Activated T-cell treated with anti-CD3 and anti-CD28 coated beads, Interleukin-2, amount 50 U/mL, for 48 hours (primary cell): ENCODE data around the gene SEMA4D.
A peak's percentile ranks its signal among the peaks of the same experiment; 100 is the strongest.

Experiments
- DNase-seq, 2 experiments: peaks; one replicate each; pipeline ENCODE4 v3.0.0-alpha.2; 2020

SEMA4D gene

DNA sequence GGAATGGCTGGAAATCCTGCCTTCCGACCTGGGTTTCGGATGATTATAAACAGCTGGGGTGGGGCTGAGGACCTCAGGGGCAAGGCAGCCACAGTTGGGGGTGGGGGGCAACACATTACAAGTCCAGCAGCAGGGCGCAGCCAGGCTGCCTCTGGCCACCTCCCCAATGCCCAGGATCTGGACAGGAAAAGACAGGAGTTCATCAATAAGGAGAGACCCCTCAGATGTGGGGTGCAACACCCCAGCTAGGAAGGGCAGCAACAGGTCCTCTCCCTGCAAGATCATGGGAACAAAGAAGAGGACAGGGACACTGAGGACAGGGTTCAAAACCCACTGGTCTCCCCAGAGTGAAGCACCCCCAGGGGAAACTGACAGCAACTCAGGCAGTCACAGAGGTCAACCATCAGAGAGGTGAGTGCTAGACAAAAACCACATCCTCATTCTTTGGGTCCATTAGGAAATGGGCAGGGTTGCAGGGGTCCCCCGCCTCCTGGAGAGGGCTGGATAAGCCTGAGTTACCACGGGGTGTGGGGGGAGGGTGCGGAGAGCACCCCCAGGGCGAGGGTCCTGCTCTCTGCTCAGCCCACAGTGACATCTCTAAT, 33.5 kb downstream of the SEMA4D start:
- DNase-seq = peak in 1 of 2 experiments; percentile 44

DNA sequence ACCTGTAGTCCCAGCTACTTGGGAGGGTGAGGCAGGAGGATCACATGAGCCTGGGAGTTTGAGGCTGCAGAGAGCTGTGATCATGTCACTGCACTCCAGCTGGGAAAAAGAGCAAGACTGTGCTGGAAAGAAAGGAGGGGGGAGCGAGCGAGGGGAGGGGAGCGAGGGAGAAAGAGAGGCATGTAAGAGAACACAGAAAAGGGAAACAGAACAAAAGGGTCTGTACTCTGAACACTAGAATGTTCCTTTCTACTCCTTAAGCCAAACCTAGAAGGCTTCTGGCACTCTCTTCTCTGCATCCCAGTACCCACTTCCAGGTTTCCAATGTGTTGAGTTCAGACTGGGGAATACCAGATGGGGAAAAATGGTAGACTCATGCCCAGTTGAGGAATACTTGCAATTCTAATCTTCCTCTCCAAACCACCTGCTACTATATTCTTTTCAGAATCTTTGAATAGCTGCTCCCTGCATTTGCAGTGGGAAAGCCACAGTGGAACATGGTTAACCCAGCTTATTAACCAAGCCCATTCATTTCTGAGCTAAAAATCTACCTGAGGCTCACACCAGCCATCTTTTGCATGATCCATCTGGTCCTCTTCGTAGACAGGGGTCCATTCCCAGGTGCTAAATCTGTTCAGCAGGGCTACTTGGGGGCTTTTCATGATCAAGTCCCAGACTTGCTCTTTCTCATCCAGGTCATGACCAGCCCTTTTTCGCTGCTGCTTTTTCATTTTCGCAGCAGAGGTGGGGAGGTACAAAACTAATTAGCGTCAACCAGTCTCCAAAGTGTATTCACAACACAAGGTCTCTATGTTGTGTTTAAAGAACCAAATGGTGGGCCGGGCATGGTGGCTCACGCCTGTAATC, 34.9 kb downstream of the SEMA4D start:
- DNase-seq = no peak

DNA sequence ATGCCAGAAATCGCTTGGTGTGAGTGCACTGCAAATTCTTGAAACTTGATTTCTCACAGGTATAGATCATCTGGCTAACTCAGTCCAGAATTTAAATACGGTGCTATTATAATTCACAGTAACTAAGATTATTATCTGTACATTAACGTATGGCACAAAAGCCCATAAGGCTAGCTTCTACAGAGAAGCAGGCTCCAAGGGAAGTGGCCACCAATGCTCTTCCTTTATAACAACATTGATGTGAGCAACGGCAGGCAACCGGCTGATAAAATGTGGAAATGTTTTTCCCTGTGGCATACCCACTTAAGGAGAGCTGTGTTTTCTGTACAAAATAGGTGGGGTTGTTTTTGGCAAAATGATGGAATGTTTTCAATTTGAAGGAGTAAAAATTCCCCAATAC, 35.7 kb downstream of the SEMA4D start:
- DNase-seq = no peak

DNA sequence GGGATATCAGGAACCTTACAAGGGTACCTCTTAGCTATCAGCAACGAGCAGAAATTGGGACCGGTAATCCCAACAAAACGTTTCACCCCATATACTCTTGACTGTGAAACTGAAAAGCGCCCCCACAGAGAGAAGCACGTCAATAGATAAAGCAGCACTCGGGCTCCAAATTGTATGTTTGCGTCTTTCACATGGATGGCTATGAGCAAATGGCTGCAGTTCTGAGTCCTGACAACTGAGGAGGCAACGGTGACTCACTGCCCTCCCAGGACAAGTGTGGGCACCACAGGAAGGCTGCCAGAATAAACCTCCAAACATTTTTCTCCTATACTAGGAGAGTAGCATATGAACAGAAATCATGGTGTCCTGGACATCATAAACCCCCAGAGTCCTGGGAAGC, 36.6 kb downstream of the SEMA4D start:
- peak in 1 of 2 experiments; percentile 69 for DNase-seq

DNA sequence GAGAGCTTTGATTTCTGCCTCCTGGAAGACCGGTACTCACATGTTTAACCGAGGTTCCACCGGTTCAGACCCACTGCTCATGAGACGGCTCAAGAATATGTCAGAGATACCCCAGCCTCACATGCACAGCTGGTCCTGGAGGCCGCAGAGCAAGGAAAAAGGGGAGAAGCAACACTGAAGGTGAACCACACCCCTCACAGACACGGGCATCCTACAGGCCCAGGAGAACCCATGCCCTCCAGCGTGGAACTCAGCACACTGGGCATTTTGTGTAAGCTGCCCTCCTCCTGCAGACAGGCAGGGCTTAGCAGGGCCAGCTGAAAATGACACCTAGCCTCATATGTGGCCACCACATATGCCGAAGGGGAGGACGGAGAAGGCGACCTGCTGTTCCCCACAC, 37.4 kb downstream of the SEMA4D start:
- no peak for DNase-seq

DNA sequence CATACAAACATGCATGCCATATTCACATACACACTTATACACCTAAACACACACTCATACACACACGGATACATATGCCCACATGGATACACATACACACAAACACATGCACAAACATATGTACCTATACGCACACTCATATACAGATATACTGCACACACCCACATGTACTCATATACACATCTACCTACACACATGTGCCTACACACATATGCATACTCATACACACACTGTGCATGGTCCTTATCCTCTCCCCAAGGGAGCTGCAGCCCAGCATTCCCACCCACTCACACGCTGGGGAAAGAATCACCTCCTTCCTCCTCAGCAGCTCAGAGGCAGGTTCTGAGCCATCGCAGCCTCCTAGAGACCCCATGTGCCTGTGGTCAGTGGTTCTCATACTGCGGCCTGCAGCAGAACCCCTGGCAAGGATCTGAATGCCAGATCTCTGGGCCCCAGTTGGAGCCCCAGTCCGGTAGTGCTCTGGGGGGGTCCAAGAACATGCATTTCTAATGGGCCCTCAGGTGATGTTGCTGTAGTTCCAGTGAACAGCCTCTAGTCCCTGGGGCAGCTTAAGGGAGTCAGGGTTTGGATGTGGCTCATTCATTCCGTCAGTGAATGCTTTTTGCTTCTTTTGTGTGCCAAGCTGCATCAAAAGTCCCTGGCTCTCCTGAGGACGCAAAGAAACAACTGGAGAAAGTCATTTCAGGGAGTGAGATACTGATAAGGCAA, 39.0 kb downstream of the SEMA4D start:
- no peak for DNase-seq

DNA sequence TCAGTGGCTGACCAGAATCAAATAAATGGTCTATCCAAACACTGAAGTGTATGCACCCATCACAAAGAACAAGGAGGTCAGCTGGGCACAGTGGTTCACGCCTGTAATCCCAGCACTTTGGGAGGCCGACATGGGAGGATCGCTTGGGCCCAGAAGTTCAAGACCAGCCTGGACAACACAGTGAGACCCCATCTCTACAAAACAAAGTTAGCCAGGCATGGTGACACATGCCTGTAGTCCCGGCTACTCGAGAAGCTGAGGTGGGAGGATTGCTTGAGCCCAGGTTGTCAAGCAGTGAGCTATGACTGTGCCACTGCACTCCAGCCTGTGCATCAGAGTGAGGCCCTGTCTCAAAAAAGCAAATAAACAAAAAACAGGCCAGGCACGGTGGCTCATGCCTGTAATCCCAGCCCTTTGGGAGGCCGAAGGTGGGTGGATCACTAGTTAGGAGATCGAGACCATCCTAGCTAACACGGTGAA, 40.5 kb downstream of the SEMA4D start:
- no peak for DNase-seq

DNA sequence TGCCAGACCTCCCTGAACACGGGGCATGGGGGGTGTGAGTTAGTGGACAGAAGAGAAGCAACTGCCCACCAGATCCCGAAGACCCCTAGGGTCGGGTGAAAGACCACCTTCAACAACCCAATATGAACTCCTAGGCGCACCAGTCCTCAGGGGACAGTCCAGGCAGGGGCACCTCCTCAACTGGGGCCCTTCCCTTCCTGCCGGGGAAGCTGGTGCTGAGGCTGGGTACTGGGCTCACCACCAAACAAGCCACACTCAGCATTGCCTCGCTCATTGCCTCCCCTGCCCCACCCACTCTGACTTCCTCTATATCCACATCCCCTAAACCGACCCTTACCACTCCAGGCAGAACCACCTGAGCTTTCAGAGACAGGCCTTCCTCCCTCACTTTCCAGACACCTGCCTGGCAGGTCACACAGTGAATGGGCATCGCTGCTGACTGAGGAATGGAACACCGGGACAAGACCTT, 42.5 kb downstream of the SEMA4D start:
- no peak for DNase-seq

DNA sequence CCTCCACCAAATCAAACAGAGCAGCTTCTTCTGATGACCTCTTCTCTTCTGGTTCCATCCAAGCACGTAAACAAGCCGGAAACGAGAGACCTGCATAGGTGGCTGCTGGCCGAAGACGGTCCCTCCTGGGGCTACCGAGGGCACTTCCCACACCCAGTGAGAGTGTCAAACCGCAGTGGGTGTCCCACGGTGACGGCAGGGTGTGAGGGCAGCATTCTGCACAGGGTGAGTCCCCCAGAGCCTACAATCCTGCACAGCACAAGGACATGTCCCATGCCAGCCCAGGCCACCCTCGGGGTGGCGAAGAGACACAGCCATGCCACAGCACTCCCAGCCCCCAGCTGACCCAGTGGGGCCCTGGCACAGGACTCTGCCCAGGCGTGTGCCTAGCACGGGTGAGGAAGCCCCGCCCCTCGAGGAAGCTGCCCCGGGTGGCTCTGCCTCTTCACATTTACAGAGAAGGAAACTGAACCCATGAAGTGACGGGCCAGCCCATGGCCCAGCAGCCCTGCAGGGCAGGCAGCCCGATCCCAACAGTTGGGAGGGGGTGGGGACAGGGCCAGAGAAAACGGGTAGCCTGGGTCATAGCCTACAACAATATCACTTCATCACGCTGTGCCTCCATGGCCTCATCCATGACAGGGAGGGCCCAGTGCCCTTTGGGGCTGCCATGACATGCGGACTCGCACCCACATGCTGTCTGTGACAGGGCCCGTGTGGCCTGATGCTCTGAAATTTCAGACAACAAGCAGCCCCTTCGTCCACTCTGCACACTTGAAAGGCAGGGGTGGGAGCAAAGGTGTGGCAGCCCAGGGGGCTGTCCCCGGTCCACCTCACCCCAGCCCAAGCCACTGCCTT, 43.2 kb downstream of the SEMA4D start:
- DNase-seq = no peak

DNA sequence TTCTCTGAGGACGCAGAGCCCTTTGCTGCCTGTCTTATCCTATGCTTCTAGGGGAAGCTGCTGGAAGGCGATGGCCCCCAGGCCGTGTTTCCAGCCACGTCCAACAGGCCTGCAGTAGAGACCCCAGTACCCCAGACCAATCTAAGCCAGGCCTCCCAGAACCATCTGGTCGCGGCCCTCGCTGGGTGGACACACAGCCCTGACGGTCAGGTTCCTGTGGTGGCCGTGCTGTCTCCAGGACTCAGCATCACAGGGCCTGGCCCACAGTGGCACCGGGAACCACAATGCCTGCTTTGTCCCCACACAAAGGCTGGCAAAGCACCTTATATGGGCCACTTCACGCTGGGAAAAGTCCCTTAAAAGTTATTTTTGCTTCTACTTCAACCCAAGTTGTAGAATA, 44.5 kb downstream of the SEMA4D start:
- no peak for DNase-seq

DNA sequence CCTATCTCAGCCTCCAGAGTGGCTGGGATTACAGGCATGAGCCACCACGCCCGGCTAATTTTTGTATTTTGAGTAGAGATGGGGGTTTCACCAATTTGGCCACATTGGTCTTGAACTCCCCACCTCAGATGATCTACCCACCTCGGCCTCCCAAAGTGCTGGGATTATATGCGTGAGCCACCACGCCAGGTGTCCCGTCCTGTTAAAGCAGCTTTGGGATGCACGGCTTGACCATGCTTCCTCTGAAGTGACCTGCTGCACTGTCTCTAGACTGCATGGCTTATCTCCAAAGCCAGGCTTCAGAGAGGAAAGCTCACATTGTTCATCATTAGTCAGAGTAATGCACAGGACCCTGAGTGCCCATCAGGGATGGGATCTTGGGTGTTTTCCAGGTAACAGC, 45.4 kb downstream of the SEMA4D start:
- no peak for DNase-seq

DNA sequence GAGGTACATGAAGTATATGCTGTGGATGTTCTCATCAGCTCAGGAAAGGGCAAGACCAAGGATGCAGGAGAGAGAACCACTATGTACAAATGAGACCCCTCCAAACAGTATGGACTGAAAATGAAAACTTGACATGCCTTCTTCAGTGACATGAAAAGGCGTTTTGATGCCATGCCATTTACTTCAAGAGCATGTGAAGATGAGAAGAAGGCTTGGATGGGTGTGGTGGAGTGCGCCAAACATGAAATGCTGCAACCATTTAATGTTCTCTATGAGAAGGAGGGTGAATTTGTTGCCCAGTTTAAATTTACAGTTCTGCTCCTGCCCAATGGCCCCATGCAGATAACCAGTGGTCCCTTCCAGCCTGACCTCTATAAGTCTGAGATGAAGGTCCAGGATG, 47.7 kb downstream of the SEMA4D start:
- no peak for DNase-seq

DNA sequence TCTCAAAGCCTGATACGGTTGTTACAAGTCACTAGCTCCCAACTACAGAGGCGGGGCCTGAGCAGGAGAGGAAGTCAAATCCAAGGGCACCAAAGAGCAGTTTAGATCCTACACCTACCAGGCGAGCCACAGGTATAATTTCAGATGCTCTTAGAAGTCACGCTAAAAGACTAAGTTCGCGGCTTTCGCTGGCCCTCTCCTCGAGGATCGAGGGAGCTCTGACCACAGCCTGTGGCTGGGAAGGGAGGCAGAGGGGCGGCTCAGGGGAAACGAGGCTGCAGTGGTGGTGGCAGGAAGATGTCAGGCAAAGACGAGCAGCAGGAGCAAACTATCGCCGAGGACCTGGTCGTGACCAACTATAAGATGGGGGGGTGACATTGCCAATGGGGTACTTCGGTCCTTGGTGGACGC, 48.6 kb downstream of the SEMA4D start:
- DNase-seq = no peak

DNA sequence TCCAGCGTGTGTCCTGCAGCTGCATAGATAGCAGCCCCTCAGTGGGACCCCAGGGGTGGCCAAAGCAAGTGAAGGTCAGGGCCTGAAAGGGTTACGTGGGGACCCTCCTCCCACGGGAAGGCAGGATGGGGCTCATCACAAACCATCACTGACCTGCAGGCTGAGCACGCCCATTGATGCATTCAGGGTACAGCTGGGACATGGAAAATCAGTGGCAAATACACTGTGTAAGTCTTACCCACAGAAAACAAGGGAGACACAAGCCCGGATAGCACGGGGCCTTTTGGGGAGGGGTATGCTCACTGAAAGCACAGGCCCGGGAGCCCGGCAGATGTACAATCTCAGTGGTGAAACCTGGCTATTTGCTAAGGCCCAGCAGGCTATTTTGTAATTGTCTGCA, 49.1 kb downstream of the SEMA4D start:
- no peak for DNase-seq

DNA sequence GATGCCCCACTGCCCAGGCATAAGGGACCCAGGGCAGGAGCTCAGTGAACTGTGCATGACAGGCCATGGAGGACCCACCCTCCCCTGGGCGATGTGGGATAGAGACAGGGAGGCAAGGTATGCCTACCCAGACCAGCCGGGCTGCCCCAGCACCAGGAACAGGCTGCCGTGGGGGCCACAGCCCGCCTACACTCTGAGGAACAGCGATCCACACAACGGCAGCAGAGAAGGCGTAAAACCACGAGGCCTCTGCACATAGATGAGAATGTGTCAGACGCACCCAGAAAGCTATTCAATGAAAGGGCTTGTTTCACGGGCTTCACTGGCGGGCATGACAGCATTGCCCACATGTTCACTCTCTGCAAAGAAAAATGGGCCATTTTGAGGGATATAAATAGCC, 49.5 kb downstream of the SEMA4D start:
- DNase-seq = peak; percentile 65 to 74

DNA sequence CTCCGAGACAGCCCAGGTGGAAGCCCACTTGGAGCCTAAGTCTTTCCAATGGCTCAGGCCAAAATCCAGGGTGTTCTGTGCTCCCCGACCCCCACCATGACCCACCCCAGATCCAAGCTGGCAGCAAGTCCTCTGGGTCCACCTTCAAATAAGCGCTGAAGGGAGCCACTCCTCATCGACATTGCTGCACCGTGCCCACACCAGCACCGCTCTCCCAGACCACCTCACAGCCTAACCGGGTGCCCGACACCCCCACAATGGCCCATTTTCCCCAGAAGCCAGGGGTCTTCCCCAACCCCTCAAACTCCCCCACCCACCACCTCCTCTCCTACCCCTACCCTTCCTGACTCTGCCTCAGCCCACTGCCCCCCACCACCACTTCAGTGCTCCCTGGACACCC, 50.5 kb downstream of the SEMA4D start:
- no peak for DNase-seq

DNA sequence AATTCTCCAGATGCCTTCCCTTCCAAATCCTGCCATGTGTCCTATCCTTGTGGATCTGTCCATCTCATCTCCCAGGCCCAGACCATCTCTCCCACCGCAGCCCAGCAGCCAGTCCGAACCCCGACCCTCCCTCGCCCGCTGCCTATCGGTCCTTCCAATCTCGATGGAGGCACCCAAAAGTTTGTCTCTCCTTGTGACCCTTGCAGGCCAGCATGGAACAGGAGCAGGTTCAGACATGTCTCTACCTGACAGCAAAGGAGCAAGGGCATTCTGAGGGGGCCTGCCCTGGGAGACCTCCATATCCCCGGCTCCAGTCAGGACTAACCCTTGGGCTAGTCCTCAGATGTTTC, 51.0 kb downstream of the SEMA4D start:
- no peak for DNase-seq

DNA sequence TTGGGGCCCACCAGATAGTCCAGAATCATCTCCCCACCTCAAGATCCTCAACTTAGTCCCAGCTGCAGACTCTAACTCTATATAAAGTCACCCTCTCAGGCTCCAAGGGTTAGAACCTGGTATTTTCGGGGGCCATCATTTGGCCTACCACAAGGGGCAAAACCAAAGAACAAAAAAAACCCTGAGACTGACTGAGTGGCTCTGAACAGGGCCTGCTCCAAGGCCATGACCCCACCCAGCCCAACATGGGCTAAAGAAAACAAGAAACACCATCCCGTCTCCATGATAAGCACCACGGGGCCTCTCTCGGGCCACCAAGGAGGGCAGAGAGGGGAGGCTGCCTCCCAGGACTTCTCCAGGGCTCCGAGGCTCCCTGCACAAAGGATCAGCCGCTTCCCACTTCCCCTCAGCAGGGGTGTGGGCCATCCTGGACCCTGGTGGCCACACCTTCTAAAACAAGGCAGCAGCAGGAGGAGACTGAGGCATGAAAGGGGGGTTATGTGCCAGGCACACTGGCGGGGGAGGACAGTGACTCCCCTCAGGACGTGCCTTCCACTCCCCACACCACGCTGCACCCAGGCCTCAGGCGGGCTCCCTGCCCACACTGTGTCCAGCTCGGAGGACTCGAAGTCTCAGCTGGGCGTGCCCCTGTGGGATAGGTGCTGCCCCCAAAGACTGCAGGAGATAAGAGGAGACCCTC, 51.5 kb downstream of the SEMA4D start:
- no peak for DNase-seq

DNA sequence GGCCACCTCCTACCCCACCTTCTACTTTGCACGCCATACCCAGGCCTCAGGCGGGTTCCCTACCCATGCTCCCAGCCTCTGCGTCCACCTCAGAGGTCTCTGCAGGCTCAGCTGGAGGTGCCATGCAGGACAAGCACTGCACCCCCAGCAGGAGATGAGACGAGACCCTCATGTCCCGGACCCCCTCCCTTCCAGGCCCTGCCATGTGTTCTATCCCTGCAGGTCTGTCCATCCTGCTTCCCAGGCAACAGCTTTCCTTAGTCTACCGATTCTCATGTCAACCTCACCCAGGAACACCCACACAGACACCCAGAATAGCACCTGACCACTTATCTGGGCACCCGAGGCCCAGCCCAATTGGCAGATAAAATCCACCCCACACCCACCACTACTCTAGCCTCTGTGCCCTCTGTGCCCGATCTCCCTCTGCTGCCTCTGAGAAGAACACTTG, 52.1 kb downstream of the SEMA4D start:
- no peak for DNase-seq

DNA sequence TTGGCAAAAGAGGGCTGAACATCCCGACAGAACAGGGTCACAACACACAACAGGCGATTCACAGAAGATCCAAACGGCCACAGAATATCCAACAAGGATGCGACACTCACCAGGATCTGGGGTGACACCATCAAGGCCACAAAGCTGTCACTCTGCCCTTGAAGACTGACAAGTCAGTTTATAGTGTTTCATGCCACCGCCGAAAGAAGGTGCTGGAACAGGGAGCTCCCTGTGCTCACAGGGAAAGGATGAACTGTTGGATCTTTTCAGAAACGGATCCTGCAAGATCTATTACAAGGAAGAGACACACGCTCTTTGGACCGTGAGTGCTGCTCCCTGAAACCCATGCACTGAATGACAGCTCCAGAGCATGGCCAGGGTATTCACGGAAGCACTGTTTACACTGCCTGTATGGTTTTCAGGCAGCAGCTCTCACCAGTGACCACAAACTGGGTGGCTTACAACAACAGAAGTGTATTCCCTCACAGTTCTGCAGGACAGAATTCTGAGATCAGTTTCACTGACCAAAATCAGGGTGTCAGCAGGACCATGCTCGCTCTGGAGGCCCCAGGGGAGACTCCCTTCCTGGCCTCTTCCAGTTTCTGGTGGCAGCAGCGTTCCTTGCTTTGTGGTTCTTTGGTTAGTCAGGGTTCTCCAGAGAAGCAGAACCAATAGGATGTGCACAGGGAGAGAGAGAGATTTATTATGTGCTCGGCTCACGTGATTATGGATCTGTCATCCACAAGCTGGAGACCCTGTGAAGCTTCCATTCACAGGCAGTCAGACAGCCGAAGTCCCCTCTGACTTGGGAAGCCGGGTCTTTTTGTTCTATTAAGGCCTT, 52.8 kb downstream of the SEMA4D start:
- no peak for DNase-seq

DNA sequence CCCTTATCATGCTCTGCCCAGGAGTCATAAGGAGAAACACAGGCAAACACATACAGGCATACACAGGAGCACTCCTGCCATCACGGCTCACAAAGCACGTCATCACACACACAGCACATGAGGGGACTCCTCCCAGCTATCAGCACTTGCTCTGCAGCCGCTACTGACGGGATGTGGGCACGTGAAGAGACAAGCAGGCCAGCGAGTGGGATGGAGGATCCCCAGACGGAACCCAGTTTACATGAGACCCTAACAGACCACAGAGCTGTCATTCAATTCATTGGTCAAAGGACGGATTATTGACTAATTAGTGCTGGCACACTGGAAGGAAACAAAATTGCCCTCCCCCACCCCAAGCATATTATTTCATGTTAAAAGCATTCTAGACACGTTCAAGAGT, 53.6 kb downstream of the SEMA4D start:
- peak in 1 of 2 experiments; percentile 67 for DNase-seq
